MM.1S (cell line): Measurements from ENCODE around the gene ACTA1.

Source experiments
- EZH2 ChIP-seq: fragments of 300-600 bp; sonication (generic); optimal IDR thresholded peaks from 2 replicates; pipeline ENCODE3; 2017; ENCODE audit warnings: low read depth, mild to moderate bottlenecking, antibody characterized with exemption, low read length, mixed read lengths
- EZH2phosphoT487 ChIP-seq: fragments of 300-600 bp; sonication (generic); IDR thresholded peaks from 2 replicates; pipeline ENCODE4 v1.6.1; 2018; ENCODE audit warnings: antibody characterized with exemption, low read length
- TF ChIP-seq, protein P1 (sequence below): fragments of 300-600 bp; sonication (generic); IDR thresholded peaks from 2 replicates; pipeline ENCODE4 v1.5.1; 2016; ENCODE audit warnings: antibody characterized with exemption, low read length, mixed read lengths

DNA sequence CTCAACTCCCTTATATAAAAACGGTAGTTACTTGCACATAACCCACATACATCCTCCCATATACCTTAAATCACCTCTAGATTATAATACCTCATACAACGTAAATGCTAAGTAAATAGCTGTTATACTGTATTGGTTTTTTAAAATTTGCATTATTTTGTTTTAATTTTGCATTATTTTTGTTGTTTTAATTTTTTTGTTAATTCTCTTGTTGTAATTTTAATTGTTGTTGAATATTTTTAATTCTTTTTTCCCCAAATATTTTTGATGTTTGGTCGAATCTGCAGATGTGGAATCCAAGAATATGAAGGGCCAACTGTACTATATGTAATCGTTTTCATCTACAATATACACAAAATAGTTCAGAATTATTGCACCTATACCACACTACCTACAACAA lies 23.5 kb upstream of the ACTA1 start:
- TF ChIP-seq, protein P1, sequence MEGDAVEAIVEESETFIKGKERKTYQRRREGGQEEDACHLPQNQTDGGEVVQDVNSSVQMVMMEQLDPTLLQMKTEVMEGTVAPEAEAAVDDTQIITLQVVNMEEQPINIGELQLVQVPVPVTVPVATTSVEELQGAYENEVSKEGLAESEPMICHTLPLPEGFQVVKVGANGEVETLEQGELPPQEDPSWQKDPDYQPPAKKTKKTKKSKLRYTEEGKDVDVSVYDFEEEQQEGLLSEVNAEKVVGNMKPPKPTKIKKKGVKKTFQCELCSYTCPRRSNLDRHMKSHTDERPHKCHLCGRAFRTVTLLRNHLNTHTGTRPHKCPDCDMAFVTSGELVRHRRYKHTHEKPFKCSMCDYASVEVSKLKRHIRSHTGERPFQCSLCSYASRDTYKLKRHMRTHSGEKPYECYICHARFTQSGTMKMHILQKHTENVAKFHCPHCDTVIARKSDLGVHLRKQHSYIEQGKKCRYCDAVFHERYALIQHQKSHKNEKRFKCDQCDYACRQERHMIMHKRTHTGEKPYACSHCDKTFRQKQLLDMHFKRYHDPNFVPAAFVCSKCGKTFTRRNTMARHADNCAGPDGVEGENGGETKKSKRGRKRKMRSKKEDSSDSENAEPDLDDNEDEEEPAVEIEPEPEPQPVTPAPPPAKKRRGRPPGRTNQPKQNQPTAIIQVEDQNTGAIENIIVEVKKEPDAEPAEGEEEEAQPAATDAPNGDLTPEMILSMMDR: no peak
- no peak for TF ChIP-seq EZH2
- TF ChIP-seq EZH2phosphoT487: no peak
